RPMI7951 (cell line): Measurements from ENCODE around the gene NME3. TPM values are rescaled to one million over a fixed set of nuclear protein-coding genes. Genes with fewer than 3 reads are reported as not detected.

ENCODE experiments used
- DNase-seq: peaks from one replicate; pipeline ENCODE4 v3.0.0-alpha.2; 2012; ENCODE audit warnings: low read depth
- total RNA-seq: library from RNA; depleted of rRNA; stranded (reverse); fragments of >200 nt; shearing (Covaris generic); gene quantifications from 2 replicates; pipeline ENCODE4 v1.2.3, GENCODE V29; 2014; rRNA removed

Gene NME3
- total RNA-seq, 1 experiment from 2014 or later = 50.2 TPM

GRCh38 chr16:1726661-1727502 lies 44.5 kb downstream of the NME3 start:
- no peak for DNase-seq

- no peak for DNase-seq
These were observed 46.9 kb downstream of the NME3 start for GRCh38 chr16:1724491-1724890.

GRCh38 chr16:1723450-1724147 lies 47.7 kb downstream of the NME3 start:
- peak; percentile 46 for DNase-seq

GRCh38 chr16:1721372-1721771 lies 50.0 kb downstream of the NME3 start:
- DNase-seq = no peak

Other genes starting within 250 kb of the NME3 start
- not detected in 2 replicates for gene TMEM204, start 237.9 kb downstream of the NME3 start, total RNA-seq
- gene IFT140, start 159.5 kb downstream of the NME3 start, total RNA-seq = 4.9 and 9.4 TPM in 2 replicates
- gene CRAMP1, start 159.2 kb downstream of the NME3 start, total RNA-seq = 3.2 and 4.7 TPM in 2 replicates
- gene JPT2, start 93.3 kb downstream of the NME3 start, total RNA-seq = 140 and 148 TPM in 2 replicates
- gene MAPK8IP3, start 65.3 kb downstream of the NME3 start, total RNA-seq = 6.7 and 16.3 TPM in 2 replicates
- 1.1 and 1.6 TPM in 2 replicates for gene EME2, start 1.3 kb upstream of the NME3 start, total RNA-seq
- gene MRPS34, start 1.6 kb upstream of the NME3 start, total RNA-seq = 82.5 and 136 TPM in 2 replicates
- 15.6 and 22.7 TPM in 2 replicates for gene SPSB3, start 11.0 kb upstream of the NME3 start, total RNA-seq
- gene NUBP2, start 11.4 kb upstream of the NME3 start, total RNA-seq = 50.1 and 71.5 TPM in 2 replicates
- not detected in 2 replicates for gene IGFALS, start 22.2 kb upstream of the NME3 start, total RNA-seq
- 50.7 and 68.8 TPM in 2 replicates for gene HAGH, start 55.3 kb upstream of the NME3 start, total RNA-seq
- 39.3 and 54.6 TPM in 2 replicates for gene FAHD1, start 55.7 kb upstream of the NME3 start, total RNA-seq
- gene MEIOB, start 100.6 kb upstream of the NME3 start, total RNA-seq = not detected in 2 replicates
- not detected in 2 replicates for gene HS3ST6, start 146.9 kb upstream of the NME3 start, total RNA-seq
- gene MSRB1, start 171.7 kb upstream of the NME3 start, total RNA-seq = 12.2 and 14.4 TPM in 2 replicates
- gene RPL3L, start 183.1 kb upstream of the NME3 start, total RNA-seq = not detected in 2 replicates
- 209 and 290 TPM in 2 replicates for gene NDUFB10, start 188.0 kb upstream of the NME3 start, total RNA-seq
- 1,519 and 1,683 TPM in 2 replicates for gene RPS2, start 193.3 kb upstream of the NME3 start, total RNA-seq
- not detected in 2 replicates for gene RNF151, start 195.3 kb upstream of the NME3 start, total RNA-seq
- gene TBL3, start 200.5 kb upstream of the NME3 start, total RNA-seq = 28.8 and 40.4 TPM in 2 replicates
- gene NOXO1, start 209.9 kb upstream of the NME3 start, total RNA-seq = not detected in 2 replicates
- gene GFER, start 212.7 kb upstream of the NME3 start, total RNA-seq = 6.7 and 16.5 TPM in 2 replicates
- gene SYNGR3, start 218.4 kb upstream of the NME3 start, total RNA-seq = 5.5 and 6.6 TPM in 2 replicates
- 9.7 and 13.6 TPM in 2 replicates for gene ZNF598, start 238.3 kb upstream of the NME3 start, total RNA-seq
- 0.20 and 0.24 TPM in 2 replicates for gene NPW, start 248.2 kb upstream of the NME3 start, total RNA-seq